ENCODE data around the gene TYRO3.
"Not testable (repeated sequence)": the region's sequence is repeated elsewhere in the genome, so short reads cannot be mapped to it uniquely, and the experiment has no call there.

TYRO3 gene

DNA sequence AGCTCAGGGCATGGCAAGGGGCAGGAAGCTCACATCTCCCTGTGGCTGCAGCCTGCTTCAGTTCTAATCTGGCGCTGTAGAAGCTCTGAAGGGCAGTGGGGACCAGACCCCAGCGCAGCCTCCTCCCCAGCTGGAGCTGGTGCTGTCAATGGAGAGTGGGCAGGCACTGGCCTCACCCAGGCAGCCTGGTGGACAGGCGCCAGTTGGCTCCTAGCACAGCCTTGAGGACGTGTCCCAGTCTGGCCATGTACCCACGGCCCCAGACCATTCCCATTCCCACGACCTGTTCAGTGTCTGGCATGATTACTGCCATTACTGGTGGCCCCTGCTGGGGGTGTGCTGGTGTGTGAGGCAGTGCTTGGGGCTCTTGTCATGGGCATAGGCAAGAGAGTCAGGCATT is 16.3 kb downstream of the TYRO3 start:
- FAIRE-seq: no peak

DNA sequence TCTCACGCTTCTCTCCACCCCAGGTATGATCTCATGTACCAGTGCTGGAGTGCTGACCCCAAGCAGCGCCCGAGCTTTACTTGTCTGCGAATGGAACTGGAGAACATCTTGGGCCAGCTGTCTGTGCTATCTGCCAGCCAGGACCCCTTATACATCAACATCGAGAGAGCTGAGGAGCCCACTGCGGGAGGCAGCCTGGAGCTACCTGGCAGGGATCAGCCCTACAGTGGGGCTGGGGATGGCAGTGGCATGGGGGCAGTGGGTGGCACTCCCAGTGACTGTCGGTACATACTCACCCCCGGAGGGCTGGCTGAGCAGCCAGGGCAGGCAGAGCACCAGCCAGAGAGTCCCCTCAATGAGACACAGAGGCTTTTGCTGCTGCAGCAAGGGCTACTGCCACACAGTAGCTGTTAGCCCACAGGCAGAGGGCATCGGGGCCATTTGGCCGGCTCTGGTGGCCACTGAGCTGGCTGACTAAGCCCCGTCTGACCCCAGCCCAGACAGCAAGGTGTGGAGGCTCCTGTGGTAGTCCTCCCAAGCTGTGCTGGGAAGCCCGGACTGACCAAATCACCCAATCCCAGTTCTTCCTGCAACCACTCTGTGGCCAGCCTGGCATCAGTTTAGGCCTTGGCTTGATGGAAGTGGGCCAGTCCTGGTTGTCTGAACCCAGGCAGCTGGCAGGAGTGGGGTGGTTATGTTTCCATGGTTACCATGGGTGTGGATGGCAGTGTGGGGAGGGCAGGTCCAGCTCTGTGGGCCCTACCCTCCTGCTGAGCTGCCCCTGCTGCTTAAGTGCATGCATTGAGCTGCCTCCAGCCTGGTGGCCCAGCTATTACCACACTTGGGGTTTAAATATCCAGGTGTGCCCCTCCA is 19.1 kb downstream of the TYRO3 start:
- FAIRE-seq: no peak

DNA sequence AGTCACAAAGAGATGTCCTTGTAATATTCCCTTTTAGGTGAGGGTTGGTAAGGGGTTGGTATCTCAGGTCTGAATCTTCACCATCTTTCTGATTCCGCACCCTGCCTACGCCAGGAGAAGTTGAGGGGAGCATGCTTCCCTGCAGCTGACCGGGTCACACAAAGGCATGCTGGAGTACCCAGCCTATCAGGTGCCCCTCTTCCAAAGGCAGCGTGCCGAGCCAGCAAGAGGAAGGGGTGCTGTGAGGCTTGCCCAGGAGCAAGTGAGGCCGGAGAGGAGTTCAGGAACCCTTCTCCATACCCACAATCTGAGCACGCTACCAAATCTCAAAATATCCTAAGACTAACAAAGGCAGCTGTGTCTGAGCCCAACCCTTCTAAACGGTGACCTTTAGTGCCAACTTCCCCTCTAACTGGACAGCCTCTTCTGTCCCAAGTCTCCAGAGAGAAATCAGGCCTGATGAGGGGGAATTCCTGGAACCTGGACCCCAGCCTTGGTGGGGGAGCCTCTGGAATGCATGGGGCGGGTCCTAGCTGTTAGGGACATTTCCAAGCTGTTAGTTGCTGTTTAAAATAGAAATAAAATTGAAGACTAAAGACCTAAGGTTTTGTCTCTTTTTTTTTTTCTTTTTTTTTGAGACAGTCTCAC is 19.8 kb downstream of the TYRO3 start:
- FAIRE-seq: no peak

DNA sequence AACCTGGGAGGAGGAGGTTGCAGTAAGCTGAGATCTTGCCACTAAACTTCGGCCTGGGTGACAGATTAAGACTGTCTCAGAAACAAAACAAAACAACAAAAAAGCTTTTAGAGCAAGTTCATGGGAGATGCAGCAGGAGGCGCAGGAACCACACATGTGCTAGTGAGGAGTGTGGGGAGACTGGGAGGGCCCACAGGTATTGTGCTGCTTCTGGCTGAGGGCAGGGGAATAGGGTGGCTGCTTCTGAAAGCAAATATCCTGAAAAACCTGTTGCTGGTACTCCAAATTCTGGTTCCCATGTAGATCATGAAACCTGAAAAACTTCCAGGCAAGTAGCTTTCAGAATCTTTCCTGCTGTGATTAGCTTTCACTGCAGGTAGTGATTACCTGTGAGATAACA is 22.1 kb downstream of the TYRO3 start:
- no peak for FAIRE-seq

DNA sequence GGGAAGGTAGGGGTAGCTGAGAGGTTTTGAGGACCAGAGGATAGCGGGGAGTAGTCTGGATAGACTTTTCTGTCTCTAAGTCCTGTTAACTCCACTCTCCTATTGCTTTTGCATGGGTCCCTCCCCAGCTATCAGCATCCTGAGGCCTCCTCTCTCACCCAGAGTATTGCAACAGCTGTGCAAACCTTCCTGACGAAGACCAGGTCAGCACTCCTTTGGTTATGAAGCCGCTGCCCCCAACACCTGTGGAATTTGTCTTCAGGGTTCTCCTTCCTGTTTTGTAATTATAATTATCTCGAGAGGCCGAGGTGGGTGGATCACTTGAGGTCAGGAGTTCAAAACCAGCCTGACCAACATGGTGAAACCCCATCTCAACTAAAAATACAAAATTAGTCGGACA is 24.8 kb downstream of the TYRO3 start:
- no peak for FAIRE-seq

DNA sequence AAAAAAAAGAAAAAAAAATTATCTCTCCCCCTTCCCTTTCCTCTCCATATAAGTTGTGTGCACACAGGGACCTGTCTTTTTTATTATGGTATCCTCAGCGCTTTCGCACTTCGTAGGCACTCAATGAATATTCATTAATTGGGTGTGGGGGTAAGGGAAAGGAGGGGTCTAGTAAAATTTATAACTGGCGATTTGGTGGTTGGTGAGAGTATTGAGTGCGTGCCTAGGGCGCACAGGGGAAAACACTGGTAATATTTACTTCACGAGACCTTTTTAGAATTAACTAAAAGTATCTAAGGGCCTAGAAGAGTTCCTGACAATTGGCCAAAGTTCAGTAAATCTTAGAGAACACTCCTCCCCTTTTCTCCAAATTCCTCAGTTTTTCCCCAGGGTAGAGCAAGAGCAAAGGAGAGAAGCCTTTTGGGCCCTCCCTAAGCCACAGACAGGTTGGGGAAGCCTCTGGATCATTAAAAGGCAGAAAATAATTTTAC is 25.7 kb downstream of the TYRO3 start:
- no peak for FAIRE-seq

DNA sequence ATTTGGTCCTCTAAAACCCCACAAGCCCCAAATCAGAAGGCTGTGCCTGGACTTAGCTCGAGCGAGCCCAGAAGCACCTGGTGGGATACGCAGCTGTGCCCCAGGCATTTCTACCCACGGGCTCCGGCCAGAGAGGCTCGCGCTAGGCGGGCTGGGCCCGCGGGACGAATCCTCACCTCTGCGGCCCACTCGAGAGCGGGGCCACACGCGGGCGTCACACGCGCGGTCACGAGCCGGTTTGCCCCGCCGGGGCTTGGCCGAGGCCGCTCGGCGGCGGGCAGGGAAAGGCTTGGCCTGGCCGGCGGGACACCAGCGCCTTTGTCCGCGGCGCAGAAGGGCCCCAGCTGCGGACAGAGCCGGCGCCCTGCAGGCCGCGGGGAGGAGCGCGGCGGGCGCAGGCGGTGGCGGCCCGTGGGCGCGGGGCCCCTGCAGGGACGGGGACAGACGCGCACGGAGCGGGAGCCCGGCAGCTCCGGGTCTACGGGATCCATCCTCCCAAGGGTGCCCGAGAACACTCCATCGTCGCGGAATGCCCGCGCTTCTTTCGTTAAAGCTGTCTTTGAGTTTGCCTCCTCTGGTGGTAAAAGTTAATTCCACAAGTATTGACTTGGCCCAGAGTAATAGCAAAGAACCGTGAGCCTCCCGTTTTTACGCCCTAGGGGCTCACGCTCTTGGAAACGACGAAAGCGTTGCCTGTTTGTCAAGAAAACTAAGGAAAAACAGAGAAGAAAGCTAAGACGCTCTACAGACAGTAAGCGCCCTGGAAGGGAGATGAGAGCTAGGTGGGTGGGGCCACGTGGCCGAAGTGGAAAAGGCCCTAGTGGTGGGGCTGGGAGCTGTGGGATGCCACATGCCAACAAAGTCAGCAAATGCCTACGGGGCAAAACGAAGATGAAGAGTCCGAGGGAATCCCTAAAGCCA is 26.4 kb downstream of the TYRO3 start:
- no peak for FAIRE-seq

DNA sequence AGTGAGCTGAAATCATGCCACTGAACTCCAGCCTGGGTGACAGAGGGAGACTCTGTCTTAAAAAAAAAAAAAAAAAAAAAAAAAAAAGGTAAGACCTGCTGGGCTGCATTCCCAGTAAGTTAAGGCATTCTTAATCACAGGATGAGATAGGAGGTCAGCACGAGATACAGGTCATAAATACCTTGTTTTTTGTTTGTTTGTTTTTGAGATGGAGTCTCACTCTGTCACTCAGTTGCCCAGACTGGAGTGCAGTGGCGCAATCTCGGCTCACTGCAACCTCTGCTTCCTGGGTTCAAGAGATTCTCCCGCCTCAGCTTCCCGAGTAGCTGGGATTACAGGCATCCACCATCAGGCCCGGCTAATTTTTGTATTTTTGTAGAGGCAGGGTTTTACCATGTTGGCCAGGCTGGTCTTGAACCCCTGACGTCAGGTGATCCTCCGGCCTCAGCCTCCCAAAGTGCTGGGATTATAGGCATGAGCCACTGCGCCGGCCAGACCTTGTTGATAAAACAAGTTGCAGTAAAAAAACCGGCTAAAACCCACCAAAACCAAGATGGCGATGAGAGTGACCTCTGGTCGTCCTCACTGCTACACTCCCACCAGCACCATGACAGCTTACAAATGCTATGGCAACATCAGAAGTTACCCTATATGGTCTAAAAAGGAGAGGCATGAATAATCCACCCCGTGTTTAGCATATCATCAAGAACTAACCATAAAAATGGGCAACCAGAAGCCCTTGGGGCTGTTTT is 27.7 kb downstream of the TYRO3 start:
- not testable (repeated sequence) for FAIRE-seq

DNA sequence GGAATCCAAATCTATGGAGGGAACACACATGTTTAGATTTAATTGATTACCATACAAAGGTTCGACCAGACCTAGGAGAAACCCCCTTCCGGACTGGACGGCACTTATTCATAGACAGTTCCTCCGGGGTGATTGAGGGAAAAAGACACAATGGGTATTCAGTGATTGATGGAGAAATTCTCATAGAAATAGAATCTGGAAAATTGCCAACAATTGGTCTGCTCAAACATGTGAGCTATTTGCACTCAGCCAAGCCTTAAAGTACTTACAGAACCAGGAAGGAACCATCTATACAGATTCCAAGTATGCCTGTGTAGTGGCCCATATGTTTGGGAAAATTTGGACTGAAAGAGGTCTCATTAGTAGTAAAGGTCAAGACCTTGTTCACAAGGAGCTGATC is 30.0 kb downstream of the TYRO3 start:
- FAIRE-seq: not testable (repeated sequence)

DNA sequence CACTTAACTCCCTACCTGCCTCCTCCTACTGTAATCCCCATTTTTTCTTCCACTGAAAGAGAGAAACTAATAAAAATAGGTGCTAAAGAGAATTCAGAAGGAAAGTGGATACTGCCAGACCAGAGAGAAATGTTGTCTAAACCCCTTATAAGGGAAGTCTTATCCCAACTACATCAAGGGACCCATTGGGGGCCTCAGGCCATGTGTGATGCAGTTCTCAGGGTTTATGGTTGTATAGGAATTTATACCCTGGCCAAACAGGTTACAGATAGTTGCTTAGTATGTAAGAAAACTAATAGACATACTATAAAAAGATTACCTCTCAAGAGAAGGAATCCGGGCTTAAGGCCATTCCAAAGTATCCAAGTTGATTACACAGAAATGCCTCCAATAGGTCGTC is 30.6 kb downstream of the TYRO3 start:
- not testable (repeated sequence) for FAIRE-seq

DNA sequence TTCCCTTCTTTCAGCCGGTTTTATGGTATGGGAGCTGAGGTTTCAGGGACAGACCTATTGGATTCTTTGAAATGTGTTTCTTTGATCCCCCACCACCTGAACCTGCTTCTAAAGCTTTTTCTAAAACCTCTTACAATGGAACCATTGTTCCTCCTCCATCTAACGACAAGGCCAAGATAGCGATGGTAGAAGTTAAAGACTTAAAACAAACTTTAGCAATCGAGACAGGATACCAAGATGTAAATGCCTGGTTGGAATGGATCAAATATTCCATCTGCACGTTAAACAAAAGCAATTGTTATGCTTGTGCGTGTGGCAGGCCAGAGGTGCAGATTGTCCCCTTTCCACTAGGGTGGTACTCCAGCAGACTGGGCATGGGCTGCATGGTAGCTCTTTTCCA is 32.2 kb downstream of the TYRO3 start:
- not testable (repeated sequence) for FAIRE-seq

DNA sequence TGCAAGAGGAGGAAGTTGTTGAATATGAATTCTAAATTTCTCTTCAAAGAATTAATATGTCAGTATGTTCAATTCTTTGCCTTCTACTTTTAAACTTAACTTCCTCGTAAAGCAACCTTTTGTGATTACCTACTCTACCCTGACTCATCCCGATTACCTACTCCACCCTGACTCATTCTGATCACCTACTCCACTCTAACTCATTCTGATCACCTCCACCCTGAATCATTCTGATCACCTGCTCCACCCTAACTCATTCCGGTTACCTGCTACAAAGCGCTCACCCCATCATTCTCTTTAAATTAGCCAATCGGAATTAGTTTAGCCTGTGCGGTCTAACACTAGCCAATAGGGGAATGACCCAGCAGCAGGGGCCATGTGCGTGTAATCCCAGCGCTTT is 33.7 kb downstream of the TYRO3 start:
- not testable (repeated sequence) for FAIRE-seq

DNA sequence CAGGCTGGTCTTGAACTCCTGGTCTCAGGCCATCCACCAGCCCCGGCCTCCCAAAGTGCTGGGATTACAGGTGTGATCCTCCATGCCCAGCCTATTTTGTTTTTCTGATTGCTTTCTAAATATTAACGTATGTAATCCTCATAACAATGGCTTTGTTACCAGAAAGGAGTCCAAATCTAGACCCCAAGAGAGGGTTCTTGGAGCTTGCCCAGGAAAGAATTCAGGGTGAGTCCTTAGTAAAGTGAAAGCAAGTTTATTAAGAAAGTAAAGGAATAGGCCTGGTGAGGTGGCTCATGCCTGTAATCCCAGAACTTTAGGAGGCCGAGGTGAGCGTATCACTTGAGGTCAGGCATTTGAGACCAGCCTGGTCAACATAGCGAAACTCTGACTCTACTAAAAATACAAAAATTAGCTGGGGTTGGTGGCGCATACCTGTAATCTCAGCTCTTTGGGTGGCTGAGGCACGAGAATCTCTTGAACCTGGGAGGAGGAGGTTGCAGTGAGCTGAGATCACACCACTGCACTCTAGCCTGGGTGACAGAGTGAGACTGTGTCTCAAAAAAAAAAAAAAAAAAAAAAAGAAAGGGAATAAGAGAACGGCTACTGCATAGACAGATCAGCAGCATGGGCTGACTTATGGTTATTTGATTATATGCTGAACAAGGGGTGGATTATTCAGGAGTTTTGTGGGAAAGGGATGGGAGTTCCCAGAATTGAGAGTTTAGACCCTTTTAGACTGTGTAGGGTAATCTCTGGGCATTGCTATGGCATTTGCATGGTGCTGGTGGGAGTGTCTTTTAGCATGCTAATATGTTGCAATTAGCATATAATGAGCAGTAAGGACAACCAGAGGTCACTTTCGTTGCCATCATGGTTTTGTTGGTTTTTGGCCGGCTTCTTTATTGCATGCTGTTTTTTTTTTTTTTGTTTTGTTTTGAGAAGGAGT is 36.1 kb downstream of the TYRO3 start:
- no peak for FAIRE-seq

DNA sequence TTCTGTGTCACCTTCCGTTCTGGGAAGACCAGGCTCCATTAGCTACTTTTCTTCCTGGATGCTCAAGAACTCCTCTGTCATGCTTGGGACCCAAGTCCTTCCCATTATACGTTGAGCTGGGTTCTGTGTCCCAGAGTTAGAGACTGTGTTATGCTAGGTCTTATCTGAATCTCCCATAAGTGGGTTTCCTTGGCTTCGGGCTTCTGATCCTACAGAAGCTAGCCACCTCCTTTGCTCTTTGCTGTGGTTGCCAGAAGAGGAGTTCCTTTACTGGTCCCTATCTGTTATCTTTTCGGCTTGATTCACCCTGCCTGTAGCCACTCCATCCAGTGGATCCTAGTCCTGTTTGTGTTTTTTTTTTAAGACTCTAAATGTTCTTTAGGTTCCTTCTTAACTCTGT is 38.0 kb downstream of the TYRO3 start:
- no peak for FAIRE-seq

DNA sequence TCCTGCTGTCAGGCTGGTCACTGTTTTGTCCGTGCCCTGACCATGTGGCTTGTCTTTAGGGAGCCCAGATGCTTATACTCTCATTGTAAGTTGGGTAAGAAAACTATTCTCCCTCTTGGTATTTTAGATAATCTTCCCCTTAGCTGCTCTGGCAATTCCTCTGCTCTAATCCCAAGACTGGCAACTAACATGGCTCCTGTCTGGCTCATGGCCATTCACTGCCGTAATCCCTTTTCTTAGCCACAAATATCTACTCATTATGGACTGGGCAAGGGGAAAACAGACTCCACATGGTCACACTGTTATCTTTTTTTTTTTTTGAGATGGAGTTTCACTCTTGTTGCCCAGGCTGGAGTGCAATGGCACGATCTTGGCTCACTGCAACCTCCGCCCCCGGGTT is 38.8 kb downstream of the TYRO3 start:
- no peak for FAIRE-seq

DNA sequence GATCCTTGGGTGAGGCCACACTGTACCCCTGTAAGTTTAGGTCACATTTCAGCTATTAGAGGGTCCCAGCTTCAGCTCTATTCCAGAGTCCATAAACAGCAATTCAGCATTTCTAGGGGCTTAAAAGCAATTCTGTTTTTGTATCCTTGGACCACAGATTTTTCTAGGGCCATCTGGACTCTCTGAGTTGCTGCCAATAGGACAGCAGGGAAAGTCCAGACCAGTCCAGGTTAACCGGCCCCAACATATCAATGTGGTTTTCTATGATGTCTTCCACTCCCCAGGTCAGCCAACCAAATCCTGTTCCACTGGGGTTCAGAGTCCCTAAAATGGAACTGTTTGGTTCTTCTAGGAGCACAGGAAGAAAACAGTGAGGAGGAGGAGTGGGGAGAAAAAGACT is 40.0 kb downstream of the TYRO3 start:
- FAIRE-seq: no peak

DNA sequence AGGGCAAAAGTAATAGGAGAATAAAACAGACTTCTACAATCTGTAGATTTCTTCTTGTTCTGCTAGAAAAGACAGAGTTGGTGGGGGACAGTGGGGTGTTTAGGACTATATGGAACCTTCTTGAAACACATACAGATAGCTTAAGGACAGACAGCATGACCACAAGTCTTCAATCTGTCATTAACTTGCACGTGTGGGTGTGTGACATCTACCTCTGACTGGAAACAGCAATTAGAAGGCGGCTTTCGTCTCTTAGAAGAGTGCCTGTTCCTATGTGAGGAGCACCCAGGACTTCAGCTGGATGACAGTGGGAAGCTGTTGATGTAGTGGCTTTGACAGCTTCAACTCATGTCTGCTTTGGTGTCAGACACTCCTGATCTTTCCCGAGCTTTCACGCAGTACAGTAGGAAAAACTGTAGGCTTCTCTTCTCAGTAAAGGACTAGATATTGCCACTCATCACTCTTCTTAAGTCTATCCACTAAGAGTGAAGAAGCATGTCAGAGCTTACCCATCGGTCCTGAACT is 44.5 kb downstream of the TYRO3 start:
- no peak for FAIRE-seq

DNA sequence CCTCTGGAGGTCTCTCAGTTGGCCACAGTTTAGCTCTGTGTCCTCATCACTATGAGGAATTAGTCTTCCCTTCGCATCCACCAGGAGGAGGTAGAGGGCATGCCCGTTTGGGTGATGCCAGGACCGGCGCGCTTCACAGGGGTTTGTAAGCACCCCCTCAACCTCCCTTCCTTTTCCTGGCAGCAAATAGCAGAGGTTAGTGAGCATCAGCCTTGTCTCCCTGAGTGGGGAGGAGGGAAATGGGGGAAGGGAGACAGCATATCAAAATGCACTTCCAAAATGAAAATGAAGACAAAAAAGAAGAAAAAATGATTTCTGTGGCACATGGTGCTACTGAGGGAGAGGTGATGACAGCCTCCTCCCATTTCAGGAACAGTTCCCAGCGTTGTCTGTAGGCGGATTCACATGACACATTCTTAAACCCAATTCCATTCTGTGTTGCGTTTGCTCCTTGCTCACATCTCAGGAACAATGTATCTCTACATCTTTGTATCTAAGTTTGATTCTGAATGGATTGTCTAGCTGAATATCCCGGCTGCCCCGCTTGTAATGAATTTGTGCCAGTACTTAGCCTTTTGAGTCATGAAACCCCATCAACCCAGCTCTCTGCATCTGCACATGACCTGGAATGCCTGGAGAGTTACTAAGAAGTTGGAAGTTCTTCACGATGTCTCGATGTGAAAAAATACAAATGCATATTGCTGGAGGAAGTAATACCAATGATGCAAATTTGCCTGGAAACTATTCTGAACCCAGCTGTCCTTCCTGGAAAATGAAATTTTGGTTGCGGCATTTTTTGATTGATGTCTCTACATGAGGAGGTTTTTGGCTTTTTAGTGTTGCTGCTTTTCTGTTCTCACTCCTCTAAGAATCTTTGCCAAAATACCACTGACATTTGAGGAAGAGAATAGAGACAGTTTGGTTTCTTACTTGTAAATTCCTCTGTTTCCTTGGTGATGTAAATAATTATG is 45.2 kb downstream of the TYRO3 start:
- FAIRE-seq: no peak

DNA sequence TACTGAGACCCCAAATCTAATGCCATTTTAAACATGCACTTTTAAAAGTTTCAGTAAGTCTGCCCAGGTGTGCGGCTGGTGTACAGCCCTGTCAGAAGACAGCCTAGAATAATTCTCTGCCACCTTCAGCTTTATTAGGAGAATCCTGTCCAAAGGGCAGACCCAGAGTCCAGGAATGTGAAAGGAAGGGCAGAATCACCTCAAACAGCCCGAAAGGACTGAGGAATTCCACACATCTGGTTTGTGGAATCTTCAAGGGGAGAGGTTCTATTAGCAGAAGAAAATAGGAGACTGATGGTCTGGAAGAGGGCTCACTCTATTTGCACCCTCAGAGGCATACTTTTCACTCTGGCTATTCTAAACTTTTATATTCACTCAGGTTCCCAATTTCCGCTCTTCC is 46.6 kb downstream of the TYRO3 start:
- no peak for FAIRE-seq

DNA sequence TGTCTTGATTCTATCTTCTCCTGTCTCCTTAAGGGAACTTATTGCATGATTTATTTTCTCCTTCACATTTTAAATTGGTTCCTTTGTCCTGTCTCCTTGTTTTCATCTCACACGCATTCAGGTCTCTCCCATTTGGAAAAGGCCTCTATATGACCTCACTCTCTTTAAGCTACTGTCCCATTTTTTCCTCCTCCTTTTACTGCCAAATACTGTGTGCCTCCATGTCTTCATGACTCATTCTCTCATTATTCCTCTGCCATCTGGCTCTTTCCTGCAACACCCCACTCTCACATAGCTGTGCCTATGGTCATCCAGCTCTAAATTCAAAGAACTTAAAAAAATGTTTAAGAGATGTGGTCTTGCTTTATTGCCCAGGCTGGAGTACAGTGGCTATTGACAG is 48.0 kb downstream of the TYRO3 start:
- no peak for FAIRE-seq

All from islet of Langerhans (tissue), 1 donor.